H9 (cell line): ENCODE results near the gene LMF1. TPM values are rescaled to one million over a fixed set of nuclear protein-coding genes. Genes with fewer than 3 reads are reported as not detected.

Source experiments
- DNase-seq: peaks from one replicate; pipeline ENCODE4 v3.0.0-alpha.2; 2017
- H2AFZ ChIP-seq: one replicate; pipeline ENCODE4 v1.6.1; 2013; ENCODE audit warnings: mild to moderate bottlenecking, low read length, control low read depth, moderate library complexity
- H2AK5ac ChIP-seq: 2 replicates; pipeline ENCODE4 v1.6.1; 2013; ENCODE audit warnings: low read length, control low read depth, mixed read lengths; ENCODE audit not compliant: insufficient read length
- H2BK120ac ChIP-seq: one replicate; pipeline ENCODE4 v1.6.1; 2013; ENCODE audit warnings: low read depth, mild to moderate bottlenecking, low read length, control low read depth, inconsistent platforms; ENCODE audit not compliant: poor library complexity, severe bottlenecking
- H2BK12ac ChIP-seq: 2 replicates; pipeline ENCODE4 v1.6.1; 2013; ENCODE audit warnings: low read length, control low read depth, mixed read lengths, low read depth; ENCODE audit not compliant: insufficient read length
- H2BK15ac ChIP-seq: 2 replicates; pipeline ENCODE4 v1.6.1; 2013; ENCODE audit warnings: low read depth, low read length, control low read depth
- H2BK20ac ChIP-seq: one replicate; pipeline ENCODE4 v1.6.1; 2013; ENCODE audit warnings: low read depth, mild to moderate bottlenecking, low read length, control low read depth, inconsistent platforms; ENCODE audit not compliant: poor library complexity, severe bottlenecking
- H2BK5ac ChIP-seq: 2 replicates; pipeline ENCODE4 v1.6.1; 2013; ENCODE audit warnings: low read length, control low read depth, mixed read lengths; ENCODE audit not compliant: insufficient read length
- H3K14ac ChIP-seq: 2 replicates; pipeline ENCODE4 v1.6.1; 2013; ENCODE audit warnings: low read length, control low read depth; ENCODE audit not compliant: insufficient read depth
- H3K18ac ChIP-seq: 2 replicates; pipeline ENCODE4 v1.6.1; 2013; ENCODE audit warnings: low read depth, mild to moderate bottlenecking, mixed read lengths, low read length, control low read depth; ENCODE audit not compliant: insufficient read length
- H3K23ac ChIP-seq: 2 replicates; pipeline ENCODE4 v1.6.1; 2013; ENCODE audit warnings: low read length, control low read depth, mixed read lengths, low read depth; ENCODE audit not compliant: insufficient read length
- H3K23me2 ChIP-seq: 2 replicates; pipeline ENCODE4 v1.6.1; 2013; ENCODE audit warnings: low read depth, mild to moderate bottlenecking, mixed read lengths, low read length, control low read depth; ENCODE audit not compliant: insufficient read length, poor library complexity, severe bottlenecking
- H3K27ac ChIP-seq: 2 replicates; pipeline ENCODE4 v1.5.1; 2013; ENCODE audit warnings: low read length, control low read depth, mixed read lengths, low read depth; ENCODE audit not compliant: insufficient read length
- H3K27me3 ChIP-seq: 2 replicates; pipeline ENCODE4 v1.6.1; 2013; ENCODE audit warnings: low read length, control low read depth, inconsistent platforms; ENCODE audit not compliant: insufficient read depth
- H3K4ac ChIP-seq: 2 replicates; pipeline ENCODE4 v1.6.1; 2013; ENCODE audit warnings: low read depth, mild to moderate bottlenecking, control low read depth, inconsistent platforms, low read length, moderate library complexity
- H3K4me1 ChIP-seq: 2 replicates; pipeline ENCODE4 v1.6.1; 2013; ENCODE audit warnings: low read length, control low read depth, inconsistent platforms; ENCODE audit not compliant: insufficient read depth
- H3K4me2 ChIP-seq: 2 replicates; pipeline ENCODE4 v1.6.1; 2013; ENCODE audit warnings: low read length, control low read depth, mixed read lengths; ENCODE audit not compliant: insufficient read length, insufficient read depth
- H3K56ac ChIP-seq: 2 replicates; pipeline ENCODE4 v1.6.1; 2013; ENCODE audit warnings: low read depth, mild to moderate bottlenecking, mixed read lengths, low read length, control low read depth; ENCODE audit not compliant: insufficient read length
- H3K79me1 ChIP-seq: 2 replicates; pipeline ENCODE4 v1.6.1; 2013; ENCODE audit warnings: low read depth, mild to moderate bottlenecking, moderate library complexity, low read length, control low read depth, inconsistent platforms; ENCODE audit not compliant: insufficient read depth, poor library complexity, severe bottlenecking
- H3K79me2 ChIP-seq: 2 replicates; pipeline ENCODE4 v1.6.1; 2013; ENCODE audit warnings: low read length, control low read depth, inconsistent platforms; ENCODE audit not compliant: insufficient read depth
- H3K9ac ChIP-seq: 2 replicates; pipeline ENCODE4 v1.6.1; 2013; ENCODE audit warnings: low read length, control low read depth, mixed read lengths; ENCODE audit not compliant: insufficient read length; ENCODE audit errors: extremely low read depth
- H3K9me3 ChIP-seq: one replicate; pipeline ENCODE4 v1.6.1; 2013; ENCODE audit warnings: low read depth, low read length, inconsistent platforms; ENCODE audit not compliant: control insufficient read depth
- H3T11ph ChIP-seq: one replicate; pipeline ENCODE4 v1.6.1; 2013; ENCODE audit warnings: mild to moderate bottlenecking, low read length, control low read depth, inconsistent platforms
- H4K20me1 ChIP-seq: one replicate; pipeline ENCODE4 v1.6.1; 2013; ENCODE audit not compliant: control insufficient read depth, insufficient read length, insufficient read depth
- H4K5ac ChIP-seq: 2 replicates; pipeline ENCODE4 v1.6.1; 2013; ENCODE audit warnings: low read depth, mild to moderate bottlenecking, mixed read lengths, low read length, control low read depth; ENCODE audit not compliant: insufficient read length
- H4K8ac ChIP-seq: replicated peaks from 2 replicates; pipeline ENCODE4 v1.6.1; 2013; ENCODE audit warnings: low read length, control low read depth, mixed read lengths, low read depth; ENCODE audit not compliant: insufficient read length
- H4K91ac ChIP-seq: 2 replicates; pipeline ENCODE4 v1.6.1; 2013; ENCODE audit warnings: low read depth, mild to moderate bottlenecking, moderate library complexity, mixed read lengths, low read length, control low read depth; ENCODE audit not compliant: insufficient read length
- H3K27ac Mint-ChIP-seq, 3 experiments: 2 replicates in 2 of 3; 3 replicates in 1 of 3; pipeline ENCODE4 v1.8.0; 2020 to 2021; ENCODE audit warnings: mixed read lengths in 3 of 3, mild to moderate bottlenecking in 1 of 3, moderate library complexity in 1 of 3
- H3K27me3 Mint-ChIP-seq: 2 replicates; pipeline ENCODE4 v1.8.0; 2021; ENCODE audit warnings: low read depth, mild to moderate bottlenecking, moderate library complexity, mixed read lengths
- H3K36me3 Mint-ChIP-seq, 3 experiments: 2 replicates in 2 of 3; 3 replicates in 1 of 3; pipeline ENCODE4 v1.8.0; 2020 to 2021; ENCODE audit warnings: low read depth in 3 of 3, mixed read lengths in 3 of 3; ENCODE audit not compliant: insufficient read depth in 1 of 3
- H3K4me1 Mint-ChIP-seq, 2 experiments: 2 replicates each; pipeline ENCODE4 v1.8.0; 2020; ENCODE audit warnings: mixed read lengths in 2 of 2
- H3K4me3 Mint-ChIP-seq, 2 experiments: 2 replicates in 1 of 2; 3 replicates in 1 of 2; pipeline ENCODE4 v1.8.0; 2020 to 2021; ENCODE audit warnings: mild to moderate bottlenecking in 2 of 2, mixed read lengths in 2 of 2, moderate library complexity in 1 of 2
- H3K9me3 Mint-ChIP-seq, 2 experiments: 2 replicates in 1 of 2; 3 replicates in 1 of 2; pipeline ENCODE4 v1.8.0; 2020; ENCODE audit warnings: mild to moderate bottlenecking in 2 of 2, mixed read lengths in 2 of 2, moderate library complexity in 1 of 2
- WGBS: extraction: QIAGEN DNeasy Blood & Tissue Kit; methylation state at CpG from one replicate; pipeline ENCODE4 v1.1.7; 2013; ENCODE audit warnings: missing lambda C conversion rate, low lambda C conversion rate, mixed read lengths; ENCODE audit not compliant: insufficient read length; ENCODE audit errors: extremely low coverage; 5-methylcytosine and 5-hydroxymethylcytosine counted together
- total RNA-seq: library from RNA; stranded (reverse); gene quantifications from 2 replicates; pipeline ENCODE4 v1.2.1, GENCODE V29; 2021
- TF ChIP-seq, protein P1 (sequence below): fragments of 200-600 bp; sonication (generic); conservative IDR thresholded peaks from 3 replicates; pipeline ENCODE4 v1.8.0; 2021; ENCODE audit warnings: antibody characterized with exemption, mild to moderate bottlenecking

LMF1 gene
- total RNA-seq, 1 experiment from 2014 or later, result 7.1 TPM

DNA sequence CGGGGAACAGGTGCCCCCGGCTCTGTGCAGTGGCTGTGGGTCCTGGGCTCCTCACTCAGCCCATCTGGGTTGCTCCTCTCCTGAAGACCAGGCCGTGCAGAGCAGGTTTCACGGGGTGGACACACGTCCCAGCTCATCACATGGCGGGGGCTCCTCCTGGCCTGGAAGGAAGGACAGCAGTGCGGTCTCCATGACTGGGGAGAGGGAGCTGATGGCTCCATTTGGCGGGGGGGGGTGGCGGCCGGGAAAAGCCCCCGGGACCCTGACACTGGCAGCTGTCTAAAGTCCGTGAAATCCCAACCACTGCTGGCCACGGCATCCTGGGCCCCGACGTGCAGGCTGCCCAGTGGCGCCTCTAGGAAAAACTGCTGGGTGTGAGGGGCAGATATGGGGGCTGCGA is 29.8 kb upstream of the LMF1 start:
- no peak overlapping the region for H2BK20ac ChIP-seq
- H4K5ac ChIP-seq, result no peak overlapping the region
- H3K4ac ChIP-seq, result no peak overlapping the region
- no CpG with 5 or more reads among the region's 17 CpGs for WGBS
- DNase-seq, result no peak
- H2BK15ac ChIP-seq, result no peak overlapping the region
- no peaks in the 10 kb centered on the region; a peak in 1 of 7 replicates for H3K36me3 Mint-ChIP-seq
- H3T11ph ChIP-seq, result no peak overlapping the region
- no peak overlapping the region for H3K4me2 ChIP-seq
- no peak overlapping the region for H3K27ac ChIP-seq
- peaks cover 15% of the 10 kb centered on the region for H3K27me3 Mint-ChIP-seq
- H2AK5ac ChIP-seq, result no peak overlapping the region
- TF ChIP-seq, protein P1, sequence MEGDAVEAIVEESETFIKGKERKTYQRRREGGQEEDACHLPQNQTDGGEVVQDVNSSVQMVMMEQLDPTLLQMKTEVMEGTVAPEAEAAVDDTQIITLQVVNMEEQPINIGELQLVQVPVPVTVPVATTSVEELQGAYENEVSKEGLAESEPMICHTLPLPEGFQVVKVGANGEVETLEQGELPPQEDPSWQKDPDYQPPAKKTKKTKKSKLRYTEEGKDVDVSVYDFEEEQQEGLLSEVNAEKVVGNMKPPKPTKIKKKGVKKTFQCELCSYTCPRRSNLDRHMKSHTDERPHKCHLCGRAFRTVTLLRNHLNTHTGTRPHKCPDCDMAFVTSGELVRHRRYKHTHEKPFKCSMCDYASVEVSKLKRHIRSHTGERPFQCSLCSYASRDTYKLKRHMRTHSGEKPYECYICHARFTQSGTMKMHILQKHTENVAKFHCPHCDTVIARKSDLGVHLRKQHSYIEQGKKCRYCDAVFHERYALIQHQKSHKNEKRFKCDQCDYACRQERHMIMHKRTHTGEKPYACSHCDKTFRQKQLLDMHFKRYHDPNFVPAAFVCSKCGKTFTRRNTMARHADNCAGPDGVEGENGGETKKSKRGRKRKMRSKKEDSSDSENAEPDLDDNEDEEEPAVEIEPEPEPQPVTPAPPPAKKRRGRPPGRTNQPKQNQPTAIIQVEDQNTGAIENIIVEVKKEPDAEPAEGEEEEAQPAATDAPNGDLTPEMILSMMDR, result no peak
- H3K4me3 Mint-ChIP-seq, result no peak overlapping the region
- H3K27ac Mint-ChIP-seq, result no peak overlapping the region; a peak in 1 of 7 replicates
- H3K79me2 ChIP-seq, result no peaks in the 10 kb centered on the region
- H3K56ac ChIP-seq, result no peak overlapping the region
- peaks cover 5% of the 10 kb centered on the region for H3K9me3 ChIP-seq
- no peaks in the 10 kb centered on the region; a peak in 1 of 5 replicates for H3K9me3 Mint-ChIP-seq
- no peak overlapping the region for H4K8ac ChIP-seq
- no peaks in the 10 kb centered on the region for H4K20me1 ChIP-seq
- H3K27me3 ChIP-seq, result no peaks in the 10 kb centered on the region
- H3K9ac ChIP-seq, result no peak overlapping the region
- no peak overlapping the region for H3K18ac ChIP-seq
- no peak overlapping the region for H3K23ac ChIP-seq
- H3K79me1 ChIP-seq, result no peaks in the 10 kb centered on the region
- no peaks in the 10 kb centered on the region for H3K4me1 ChIP-seq
- H3K14ac ChIP-seq, result no peak overlapping the region
- no peak overlapping the region for H2BK5ac ChIP-seq
- no peak overlapping the region for H2BK12ac ChIP-seq
- H3K23me2 ChIP-seq, result no peaks in the 10 kb centered on the region
- H3K4me1 Mint-ChIP-seq, result peaks cover 12 to 23% of the 10 kb centered on the region in 2 experiments
- H4K91ac ChIP-seq, result no peak overlapping the region
- no peak overlapping the region for H2AFZ ChIP-seq
- H2BK120ac ChIP-seq, result no peak overlapping the region
